ENCODE data around the gene GPR87.

DNA sequence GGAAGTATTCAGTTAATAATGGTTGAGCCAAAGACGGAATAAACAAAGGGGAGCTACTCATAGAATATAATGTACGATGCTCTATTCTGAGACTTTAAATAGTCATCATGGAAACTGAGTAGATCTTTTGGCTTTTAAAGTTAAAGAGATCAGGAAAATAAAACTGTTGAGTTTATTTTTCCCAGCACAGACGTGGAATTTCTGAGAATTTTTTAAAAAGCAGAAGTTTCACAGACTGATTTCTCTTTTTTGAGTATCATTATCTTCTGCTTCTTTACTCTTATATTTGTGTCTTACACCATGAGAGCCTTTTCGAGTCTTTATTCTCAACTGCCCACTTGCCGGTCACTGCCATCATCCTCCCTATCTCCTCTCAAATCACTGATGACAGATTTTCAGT, 51.5 kb downstream of the GPR87 start:
- TF ChIP-seq NFRKB (IDR thresholded peaks at IDR 0.05) = no peak
- no peak for TF ChIP-seq SP1 (IDR thresholded peaks at IDR 0.05)
- TF ChIP-seq ELF4 (IDR thresholded peaks at IDR 0.05) = no peak
- TF ChIP-seq SUZ12 (IDR thresholded peaks at IDR 0.05) = no peak
- no peak for TF ChIP-seq CTBP1 (IDR thresholded peaks at IDR 0.05; ENCODE audit: borderline replicate concordance)
